HG03469 (cell line): ENCODE data around the gene FBXO15.
A peak's percentile ranks its signal among the peaks of the same experiment; 100 is the strongest.

Experiments used
- ATAC-seq: cut with Tn5 transposase; IDR thresholded peaks from one replicate; pipeline ENCODE4 v1.9.1; 2021; ENCODE audit warnings: mild to moderate bottlenecking, moderate library complexity, moderate number of reproducible peaks; ENCODE audit not compliant: unreplicated experiment

FBXO15 gene

DNA sequence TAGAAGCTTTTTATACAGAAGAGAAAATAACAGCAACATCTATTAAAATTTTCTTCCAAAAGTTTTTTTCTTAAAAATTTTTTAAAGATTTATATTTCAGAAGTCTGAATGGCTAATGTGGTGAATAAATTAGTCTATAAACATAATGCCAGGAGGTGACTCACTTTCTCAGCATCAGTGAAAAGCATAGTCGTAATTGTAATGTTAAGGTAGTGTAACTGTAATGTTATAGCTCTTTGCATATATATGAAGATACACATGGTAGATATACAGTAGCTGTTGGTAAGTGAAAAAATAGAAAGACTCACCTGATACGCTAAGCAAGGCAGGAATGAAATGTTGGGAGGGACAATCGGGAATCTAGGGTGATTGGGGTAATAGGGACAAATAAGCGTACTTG, 6.2 kb upstream of the FBXO15 start:
- ATAC-seq: no peak

DNA sequence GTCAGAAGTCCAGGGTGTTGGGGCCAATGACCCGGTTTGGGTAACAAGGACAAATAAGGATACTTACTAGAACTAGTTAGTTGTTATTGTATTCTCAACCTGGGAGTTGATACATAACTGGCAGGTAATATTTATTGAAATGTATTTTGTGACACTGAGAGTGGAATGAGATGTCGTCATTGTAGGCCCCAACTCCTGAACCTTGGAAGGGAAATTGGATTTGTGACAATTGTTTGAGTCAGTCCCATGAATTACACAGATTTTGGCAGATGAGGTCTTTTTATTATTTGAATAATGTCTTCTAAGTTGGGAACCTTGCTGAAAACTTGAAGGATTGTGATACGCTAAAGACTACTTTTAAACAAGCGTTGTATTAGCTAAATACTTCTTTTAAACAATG, 5.7 kb upstream of the FBXO15 start:
- no peak for ATAC-seq

DNA sequence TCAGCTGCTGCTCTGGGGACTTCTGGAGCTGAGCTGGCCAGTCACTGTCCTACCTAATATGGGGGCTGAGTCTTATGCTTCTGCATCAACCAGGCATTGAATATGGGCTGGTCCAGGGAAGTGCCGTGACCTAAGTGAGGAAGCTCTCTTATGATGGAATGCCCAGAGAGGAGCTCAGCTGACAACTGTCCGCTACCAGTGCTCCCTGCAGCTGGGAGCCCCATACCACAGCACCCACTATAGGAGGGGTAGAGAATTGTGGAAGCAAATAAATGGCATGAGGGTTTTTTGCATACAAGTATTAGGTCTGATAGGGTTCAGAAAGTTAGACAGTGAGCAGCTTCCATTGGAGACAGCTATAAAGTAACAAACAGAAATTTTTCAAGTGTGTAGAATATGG, 5.2 kb upstream of the FBXO15 start:
- no peak for ATAC-seq

- no peak for ATAC-seq
Observed at GRCh38 chr18:74152270-74152669, 4.6 kb upstream of the FBXO15 start.

GRCh38 chr18:74149878-74150277, 2.2 kb upstream of the FBXO15 start:
- no peak for ATAC-seq

- no peak for ATAC-seq
Observed at GRCh38 chr18:74148543-74149070, 973 bp upstream of the FBXO15 start.

DNA sequence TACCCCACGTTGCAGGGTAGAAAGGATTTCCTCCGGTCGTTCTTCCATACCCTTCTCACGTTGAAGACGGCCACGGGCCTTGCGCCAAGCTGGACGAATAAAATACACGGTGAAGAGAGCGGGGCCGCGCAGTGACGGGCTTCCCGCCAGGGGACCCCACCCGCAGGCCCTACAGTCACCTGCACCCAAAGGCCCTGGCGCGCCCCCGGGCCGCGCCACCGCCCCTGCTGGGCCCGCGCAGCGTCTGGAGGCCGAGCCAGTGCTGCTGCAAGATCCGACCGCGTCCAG, 199 bp downstream of the FBXO15 start:
- ATAC-seq: no peak

- ATAC-seq: no peak
Observed at GRCh38 chr18:74146756-74147155, 878 bp downstream of the FBXO15 start.

GRCh38 chr18:74142252-74142651, 5.4 kb downstream of the FBXO15 start:
- no peak for ATAC-seq

DNA sequence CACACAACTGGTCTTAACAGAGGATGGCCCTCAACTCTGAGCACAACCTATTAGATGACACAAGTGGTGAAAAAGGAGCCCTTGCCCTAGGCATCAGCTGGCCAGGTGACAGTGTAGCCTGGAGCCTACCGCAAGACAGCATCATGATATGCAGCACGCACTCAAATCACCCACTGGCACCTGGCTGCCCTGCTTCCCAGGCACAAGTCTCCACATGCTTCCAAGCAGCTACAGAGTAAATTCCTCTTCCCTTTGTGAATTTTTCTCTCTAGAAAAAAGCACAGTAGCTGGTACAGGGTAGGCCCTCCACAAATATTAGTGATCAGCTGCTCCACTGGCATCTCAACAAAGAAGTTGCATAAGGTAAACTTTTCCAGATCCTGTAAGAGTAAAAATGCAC, 6.0 kb downstream of the FBXO15 start:
- no peak for ATAC-seq

DNA sequence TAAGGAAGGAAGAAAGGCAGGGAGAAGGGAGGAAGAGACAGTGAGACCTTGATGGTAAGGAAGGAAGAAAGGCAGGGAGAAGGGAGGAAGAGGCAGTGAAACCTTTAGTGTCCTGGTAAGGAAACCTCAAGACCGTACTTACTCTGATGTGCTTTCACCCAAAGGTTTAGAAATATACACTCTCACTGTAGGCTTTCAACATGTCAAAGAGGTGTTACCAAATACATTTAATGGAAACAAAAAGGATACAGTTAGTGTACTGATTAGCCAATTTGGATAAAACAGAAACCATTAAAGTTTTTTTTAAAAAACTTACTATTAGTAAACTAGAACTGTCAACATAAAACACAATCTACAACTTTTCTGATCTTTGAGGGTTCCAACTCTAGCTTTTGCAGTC, 7.1 kb downstream of the FBXO15 start:
- ATAC-seq: no peak

DNA sequence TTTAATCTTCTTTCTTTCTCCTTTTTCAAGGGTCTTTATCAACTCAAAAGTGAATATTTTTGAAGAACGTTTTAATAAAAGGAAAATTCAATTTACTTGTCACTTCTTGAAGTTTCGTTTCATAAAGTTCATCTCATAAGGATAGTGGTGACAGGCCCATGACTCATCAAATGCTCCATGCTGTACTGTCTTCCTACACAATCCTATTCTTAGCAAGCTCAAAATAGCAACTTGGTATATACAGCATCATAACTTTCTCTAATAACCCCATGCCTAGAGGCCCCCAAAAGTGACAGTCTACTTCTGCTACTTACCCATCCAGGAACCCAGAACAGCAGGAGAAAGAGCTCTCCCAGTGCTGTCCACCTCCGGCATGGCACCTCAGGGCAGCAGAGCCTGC, 7.7 kb downstream of the FBXO15 start:
- peak; percentile 73 for ATAC-seq

DNA sequence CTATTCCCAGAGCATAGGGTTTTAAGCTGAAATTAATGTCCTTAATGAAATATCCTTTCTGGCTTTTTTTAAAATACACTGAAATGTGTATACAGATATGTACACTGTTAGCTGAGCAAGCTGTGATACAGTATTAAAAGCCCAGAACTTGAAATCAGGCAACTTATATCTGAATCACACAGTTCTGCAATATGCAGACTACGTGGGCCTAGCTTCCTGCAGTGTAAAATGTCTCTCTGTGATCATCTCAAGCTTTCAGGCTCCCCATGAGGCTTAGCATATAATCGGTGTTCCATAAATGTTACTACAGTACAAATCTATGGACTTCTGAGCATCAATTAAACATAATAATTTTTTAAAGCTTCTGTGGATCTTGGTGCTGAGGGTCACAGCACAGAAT, 8.2 kb downstream of the FBXO15 start:
- peak; percentile 3 for ATAC-seq

DNA sequence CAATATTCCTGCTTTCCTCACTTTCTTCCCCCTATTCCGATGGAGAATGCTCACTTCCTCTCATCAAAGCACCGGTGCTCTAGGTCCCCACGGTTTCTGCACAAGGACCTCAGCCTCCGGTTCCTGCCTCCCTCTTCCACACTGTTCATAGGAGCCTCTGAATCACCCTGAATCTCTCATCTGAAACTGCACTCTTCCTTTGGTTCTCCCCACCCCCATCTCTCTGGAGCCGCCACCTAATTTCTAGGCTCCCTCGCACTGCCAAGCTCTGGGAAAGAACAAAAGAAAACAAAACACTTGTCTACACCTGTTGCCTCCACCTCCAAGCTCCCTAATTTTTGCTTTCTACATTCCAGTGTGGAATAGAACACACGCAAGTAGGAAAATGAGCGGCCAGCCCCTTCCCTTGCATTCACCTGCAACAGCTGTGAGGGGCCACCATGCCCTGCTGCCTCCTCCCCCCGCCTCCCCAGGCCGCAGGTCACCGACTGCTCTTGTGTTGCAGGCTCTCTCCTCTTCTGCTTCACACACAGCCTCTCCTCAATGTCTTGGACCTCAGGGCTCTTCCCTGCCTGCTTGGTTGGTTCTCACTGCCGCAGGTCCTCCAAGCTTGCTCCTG, 9.6 kb downstream of the FBXO15 start:
- ATAC-seq: no peak

- no peak for ATAC-seq
Observed at GRCh38 chr18:74132201-74132600, 15.4 kb downstream of the FBXO15 start.

- no peak for ATAC-seq
Observed at GRCh38 chr18:74131124-74131523, 16.5 kb downstream of the FBXO15 start.

- ATAC-seq: no peak
Observed at GRCh38 chr18:74128159-74128558, 19.5 kb downstream of the FBXO15 start.

DNA sequence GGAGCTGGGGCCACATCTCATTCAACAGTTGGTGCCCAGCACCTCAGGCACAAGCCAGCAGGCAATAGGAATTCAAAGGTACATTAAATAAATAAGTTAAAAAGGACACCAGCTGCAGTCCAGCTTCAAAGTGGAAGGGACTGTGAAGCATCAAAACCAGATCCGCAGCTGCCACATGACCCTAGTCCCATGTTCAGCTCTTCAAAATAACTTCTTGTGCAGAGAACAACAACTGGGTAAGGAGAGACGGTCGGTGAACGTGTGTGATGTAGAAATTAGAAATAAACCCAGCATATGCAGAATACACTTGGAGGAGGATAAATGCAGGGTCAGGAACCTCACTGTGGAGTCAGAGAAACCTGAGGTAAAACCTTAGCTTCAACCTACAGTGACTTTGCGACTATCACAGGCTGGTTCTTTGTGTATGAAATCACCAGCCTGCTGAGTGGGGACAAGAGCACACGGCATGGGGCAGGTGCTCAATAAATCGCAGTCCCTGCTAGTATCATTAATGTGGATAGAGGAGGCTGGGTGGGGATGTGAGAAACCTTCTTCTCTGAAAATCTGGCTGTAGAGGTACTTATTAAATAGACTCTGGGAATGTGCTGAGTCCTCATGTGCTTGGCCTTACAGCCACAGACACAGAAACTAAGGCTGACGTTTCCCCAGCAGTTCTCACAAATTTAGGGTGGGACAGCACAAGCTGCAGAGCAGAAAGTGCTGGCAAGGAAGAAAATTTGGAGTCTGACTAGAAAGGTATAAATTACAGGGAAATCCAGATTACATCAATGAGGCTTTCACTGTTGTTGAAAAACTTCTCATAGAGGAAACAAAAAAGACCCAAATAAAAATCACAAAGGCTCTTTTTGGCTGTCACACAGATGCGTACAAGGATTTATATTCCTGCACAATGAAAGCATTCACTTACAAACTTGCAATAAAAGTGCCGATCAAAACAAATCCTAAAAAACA, 20.7 kb downstream of the FBXO15 start:
- no peak for ATAC-seq

DNA sequence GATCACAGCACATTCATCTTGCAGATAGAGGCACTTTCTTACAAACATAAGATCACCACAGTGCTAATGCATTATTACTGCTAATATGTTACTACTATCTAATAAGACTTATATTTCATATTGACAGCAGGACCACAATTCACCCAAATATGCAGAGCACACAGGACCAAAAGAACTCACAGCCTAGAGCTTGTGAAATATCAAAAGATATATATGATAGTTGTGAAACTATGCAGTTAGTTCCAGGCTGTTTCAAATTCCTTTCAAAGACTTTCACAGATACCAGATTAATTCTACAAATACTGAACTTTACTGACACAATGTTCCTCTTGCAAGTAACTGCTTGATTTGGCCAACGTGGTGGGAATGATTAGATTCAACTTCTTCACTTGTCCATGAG, 23.0 kb downstream of the FBXO15 start:
- no peak for ATAC-seq

GRCh38 chr18:74123200-74123599, 24.4 kb downstream of the FBXO15 start:
- no peak for ATAC-seq

DNA sequence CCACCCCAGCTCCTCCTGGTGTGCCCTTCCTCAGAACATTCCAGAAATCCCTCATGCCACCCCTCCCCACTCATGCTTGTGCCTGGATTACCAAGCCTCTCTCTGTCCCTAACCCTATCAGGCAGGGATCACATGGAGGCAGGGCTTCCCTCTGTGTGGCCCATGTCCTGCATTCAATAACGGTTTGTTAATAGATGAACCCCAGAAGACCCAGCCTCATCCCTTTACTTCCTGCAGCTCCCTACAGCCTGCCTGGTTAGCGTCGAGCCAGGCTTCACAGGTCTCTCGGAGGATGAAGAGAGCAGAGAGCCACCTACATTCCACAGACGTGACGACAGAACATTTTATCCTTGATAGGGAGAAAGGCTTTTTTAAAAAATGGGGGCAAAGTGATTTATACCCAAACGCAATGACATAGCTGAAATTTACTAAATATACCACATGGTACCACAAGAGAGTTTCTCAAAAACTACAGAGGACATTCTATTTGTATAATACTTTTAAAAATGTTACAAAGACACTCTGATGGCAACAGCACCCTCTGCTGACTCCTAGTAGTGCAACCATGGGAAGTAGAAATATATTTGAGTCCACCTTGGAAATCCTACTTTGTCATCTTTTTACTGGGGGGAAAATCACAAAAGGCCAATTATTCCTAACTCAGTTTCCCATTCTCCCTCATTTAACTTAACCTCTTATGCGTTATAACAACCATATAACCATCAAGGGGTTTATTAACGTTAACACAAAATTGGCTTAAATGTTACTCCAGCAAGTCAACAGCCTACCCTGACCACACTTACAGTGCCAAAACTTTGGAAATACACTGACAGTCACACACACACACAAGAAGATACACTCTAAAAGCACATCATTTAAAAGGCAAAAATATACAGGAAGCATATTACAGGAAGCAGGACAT, 30.7 kb downstream of the FBXO15 start:
- ATAC-seq: no peak
